Activated CD4-positive, alpha-beta memory T cell treated with anti-CD3 and anti-CD28 coated beads for 36 hours (primary cell): ENCODE data around the gene C9orf50. TPM values are rescaled to one million over a fixed set of nuclear protein-coding genes. Genes with fewer than 3 reads are reported as not detected.
A peak's percentile ranks its signal among the peaks of the same experiment; 100 is the strongest.

Experiments
- CTCF ChIA-PET: fragments of 350-600 bp; sonication (Branson Sonifier 250); formaldehyde crosslinking; loops from one replicate; lab custom pipeline; 2021; ENCODE audit warnings: antibody characterized with exemption, inconsistent platforms; lab: Charles Lee
- POLR2A ChIA-PET: fragments of 350-600 bp; sonication (Branson Sonifier 250); formaldehyde crosslinking; loops from one replicate; lab custom pipeline; 2021; ENCODE audit warnings: antibody characterized with exemption; lab: Charles Lee
- DNase-seq: peaks from one replicate; pipeline ENCODE4 v3.0.0-alpha.2; 2020
- H3K27ac Mint-ChIP-seq: one replicate; pipeline ENCODE4 v1.8.0; 2021; ENCODE audit warnings: mixed read lengths
- H3K27me3 Mint-ChIP-seq: one replicate; pipeline ENCODE4 v1.8.0; 2021; ENCODE audit warnings: mixed read lengths
- H3K36me3 Mint-ChIP-seq: one replicate; pipeline ENCODE4 v1.8.0; 2021; ENCODE audit warnings: mixed read lengths
- H3K4me1 Mint-ChIP-seq: one replicate; pipeline ENCODE4 v1.8.0; 2021; ENCODE audit warnings: low read depth, mixed read lengths
- H3K4me3 Mint-ChIP-seq: one replicate; pipeline ENCODE4 v1.8.0; 2021; ENCODE audit warnings: mild to moderate bottlenecking, mixed read lengths
- H3K9me3 Mint-ChIP-seq: one replicate; pipeline ENCODE4 v1.8.0; 2021; ENCODE audit warnings: mixed read lengths
- intact Hi-C: fragments of 100-400 bp; cut with micrococcal nuclease; formaldehyde crosslinking; loops from one replicate; pipeline ENCODE4 v1.15.1; 2023
- total RNA-seq, 2 experiments: library from RNA; stranded (reverse); gene quantifications; one replicate each; pipeline ENCODE4 v1.2.3, GENCODE V29; 2021

The C9orf50 gene
- total RNA-seq, 2 experiments from 2014 or later, result not detected

DNA sequence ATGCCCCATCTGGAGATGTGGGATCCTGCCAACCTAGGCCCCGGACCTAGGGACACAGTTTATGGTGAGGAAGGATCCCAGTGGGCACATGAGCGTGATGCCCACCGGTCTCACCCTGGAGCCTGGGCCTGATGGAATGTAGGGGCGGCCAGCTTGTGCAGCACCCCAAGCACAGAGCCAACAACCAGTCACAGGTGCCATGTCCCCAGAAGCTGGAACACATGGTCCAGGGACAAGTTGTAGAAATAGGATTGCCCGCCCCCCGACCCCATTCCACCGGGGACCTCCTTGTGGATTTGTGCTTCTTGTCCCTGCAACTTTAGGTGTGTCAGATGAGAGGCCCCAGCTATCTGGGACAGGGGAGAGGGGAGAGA is 48.9 kb downstream of the C9orf50 start:
- intact Hi-C loops, result no loop called here
- no peak overlapping the region for H3K27ac Mint-ChIP-seq
- DNase-seq, result no peak
- H3K9me3 Mint-ChIP-seq, result peaks cover 7% of the 10 kb centered on the region
- H3K36me3 Mint-ChIP-seq, result no peaks in the 10 kb centered on the region
- H3K27me3 Mint-ChIP-seq, result peaks cover 20% of the 10 kb centered on the region
- peaks cover 24% of the 10 kb centered on the region for H3K4me1 Mint-ChIP-seq
- ChIA-PET CTCF (interaction anchor here (1.2 kb wide), 1 partner anchor 9 kb away, joined by 4 read pairs; no protein-coding TSS in a partner anchor), POLR2A (no interaction called here)
- H3K4me3 Mint-ChIP-seq, result no peak overlapping the region

DNA sequence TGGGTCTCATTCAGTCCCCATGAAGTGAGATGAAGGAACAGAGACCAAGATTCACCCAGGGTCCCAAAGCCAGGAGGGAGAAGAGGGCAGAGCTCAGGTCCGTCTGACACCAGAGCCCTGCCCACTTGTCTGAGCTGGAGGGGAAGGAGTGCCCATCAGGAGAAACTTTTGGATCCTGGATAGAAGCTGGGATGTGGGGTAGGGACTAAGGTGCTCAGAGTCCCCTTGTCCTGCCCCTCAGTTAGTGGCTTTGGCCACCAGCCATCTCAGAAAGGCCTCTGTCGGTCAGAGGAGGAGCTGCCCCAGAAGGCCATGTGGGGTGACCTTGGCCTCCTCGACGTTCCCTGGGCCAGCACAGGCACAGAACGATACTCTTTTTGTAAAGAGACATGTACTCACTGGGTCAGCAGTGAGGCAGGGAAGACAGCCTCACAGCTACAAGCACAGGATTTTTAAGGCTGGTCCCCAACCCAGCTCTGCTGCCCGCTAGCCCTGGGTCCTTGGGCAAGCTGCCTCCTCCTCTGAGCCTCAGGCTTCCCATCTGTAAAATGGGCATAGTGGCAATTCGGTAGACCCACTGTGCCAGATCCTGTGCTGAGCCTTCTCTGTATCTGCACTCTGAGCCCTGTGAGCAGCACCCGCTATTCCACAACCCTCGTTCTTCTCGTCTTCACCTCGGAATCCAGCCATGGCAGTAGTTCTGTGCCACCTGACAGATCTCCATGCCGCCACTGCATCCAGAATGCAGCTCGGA is 49.4 kb downstream of the C9orf50 start:
- intact Hi-C loops, result no loop called here
- Mint-ChIP-seq H3K9me3 (peaks cover 7% of the 10 kb centered on the region), H3K36me3 (no peaks in the 10 kb centered on the region), H3K27me3 (peaks cover 20% of the 10 kb centered on the region), H3K4me1 (peaks cover 24% of the 10 kb centered on the region), H3K4me3 (no peak overlapping the region), H3K27ac (no peak overlapping the region)
- no peak for DNase-seq
- ChIA-PET CTCF (interaction anchor here (1.2 to 1.8 kb wide), 2 partner anchors 9 to 440 kb away, joined by 4 to 5 read pairs; no protein-coding TSS in a partner anchor), POLR2A (no interaction called here)

DNA sequence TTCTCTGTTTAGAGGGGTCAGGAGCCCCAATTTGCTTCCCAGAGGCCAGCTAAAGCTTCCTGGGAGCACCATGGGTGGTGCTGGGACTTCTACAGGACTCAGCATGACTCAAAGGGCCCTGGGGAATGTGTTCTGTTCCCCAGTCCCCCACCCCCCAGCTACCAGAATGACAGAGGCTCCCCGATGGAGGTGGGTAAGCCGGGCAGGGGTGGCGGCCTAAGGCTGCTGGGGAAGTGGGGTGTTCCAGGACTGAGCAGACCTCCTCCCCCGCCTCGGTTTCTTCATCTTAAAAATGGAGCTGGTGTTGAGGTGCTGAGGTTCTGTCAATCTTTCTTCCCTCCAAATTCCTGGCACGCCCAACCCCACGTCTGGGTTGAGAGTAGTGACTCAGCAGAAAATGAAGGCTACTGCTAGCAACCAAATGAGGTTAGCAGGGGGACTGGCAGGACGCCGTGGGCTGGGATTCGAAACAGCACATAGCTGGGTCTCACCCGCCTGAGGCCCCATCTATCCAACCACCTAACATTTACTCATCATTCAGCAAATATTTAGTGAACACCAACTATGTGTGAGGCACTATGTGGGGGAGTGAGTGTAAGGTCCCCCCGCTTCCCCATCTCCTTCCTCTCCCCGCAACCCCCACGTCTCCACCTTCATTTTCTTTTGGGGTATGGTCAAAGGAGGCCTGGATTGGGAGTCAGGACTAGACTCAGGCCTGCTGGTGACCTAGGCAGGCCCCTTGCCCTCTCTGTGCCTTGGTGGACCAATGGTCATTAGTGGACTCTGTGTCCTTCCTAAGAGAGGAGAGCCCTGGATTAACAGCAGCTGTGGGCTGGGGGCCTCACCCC is 50.2 kb downstream of the C9orf50 start:
- DNase-seq, result peak; percentile 62
- POLR2A ChIA-PET, result interaction anchor here (0.8 kb wide), 1 partner anchor 87 kb away, joined by 3 read pairs; no protein-coding TSS in a partner anchor
- intact Hi-C loops, result no loop called here
- Mint-ChIP-seq H3K9me3 (peaks cover 7% of the 10 kb centered on the region), H3K27me3 (peaks cover 20% of the 10 kb centered on the region), H3K4me1 (peaks cover 24% of the 10 kb centered on the region), H3K4me3 (no peak overlapping the region), H3K27ac (no peak overlapping the region), H3K36me3 (no peaks in the 10 kb centered on the region)
- CTCF ChIA-PET, result interaction anchor here (0.8 to 1.8 kb wide), 5 partner anchors 10 to 439 kb away, joined by 3 to 5 read pairs (median 4); no protein-coding TSS in a partner anchor

DNA sequence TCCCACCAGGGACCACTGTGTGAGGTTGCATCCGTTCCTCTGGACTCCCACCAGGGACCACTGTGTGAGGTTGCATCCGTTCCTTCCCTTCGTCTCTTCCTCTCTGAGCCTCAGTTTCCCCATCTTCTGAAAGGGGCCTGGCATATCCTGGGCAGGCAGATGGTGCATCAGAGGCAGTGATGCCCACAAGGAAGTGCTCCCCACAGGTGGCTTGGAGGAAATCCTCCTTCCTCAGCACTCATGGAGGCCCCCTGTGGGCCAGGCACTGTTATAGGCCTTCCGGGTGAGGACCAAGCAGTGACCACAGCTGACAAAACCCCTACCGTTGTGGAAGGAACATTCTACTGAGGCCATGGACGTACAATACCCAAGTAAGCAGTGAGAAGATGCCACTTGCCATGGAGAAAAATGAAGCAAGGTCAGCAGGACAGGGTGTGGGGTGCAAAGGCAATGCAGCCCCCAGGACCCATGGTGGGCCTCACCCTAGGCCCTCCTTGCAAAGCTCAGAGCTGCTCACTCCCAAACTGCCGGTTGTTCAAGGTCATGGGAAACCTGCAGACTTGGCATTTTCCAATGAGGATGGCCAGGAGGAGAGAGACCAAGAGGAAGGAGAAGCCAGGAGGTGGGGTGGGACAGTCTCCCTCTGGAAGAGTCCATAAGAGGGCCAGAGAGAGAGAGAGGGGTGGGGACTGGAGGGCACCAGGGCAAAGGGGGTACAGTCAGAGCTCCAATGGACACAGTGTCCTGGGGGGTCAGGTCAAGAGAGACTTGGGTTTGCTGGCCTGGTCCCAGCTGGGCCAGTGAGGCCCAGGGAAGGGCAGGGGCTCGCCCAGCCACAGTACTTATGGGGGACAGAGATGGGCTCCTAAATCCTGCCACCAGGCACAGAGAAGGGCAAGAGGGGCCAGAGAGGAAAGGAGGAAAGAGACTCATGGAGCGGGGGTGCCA is 51.1 kb downstream of the C9orf50 start:
- Mint-ChIP-seq H3K4me3 (peak overlapping the region; percentile 54), H3K27ac (no peak overlapping the region), H3K9me3 (peaks cover 7% of the 10 kb centered on the region), H3K36me3 (no peaks in the 10 kb centered on the region), H3K4me1 (peaks cover 24% of the 10 kb centered on the region), H3K27me3 (peaks cover 20% of the 10 kb centered on the region)
- CTCF ChIA-PET, result interaction anchor here (0.8 to 1.8 kb wide), 4 partner anchors 10 to 438 kb away, joined by 3 to 5 read pairs (median 4); no protein-coding TSS in a partner anchor
- POLR2A ChIA-PET, result interaction anchor here (0.8 kb wide), 1 partner anchor 86 kb away, joined by 3 read pairs; no protein-coding TSS in a partner anchor
- DNase-seq, result no peak
- intact Hi-C loops, result no loop called here

DNA sequence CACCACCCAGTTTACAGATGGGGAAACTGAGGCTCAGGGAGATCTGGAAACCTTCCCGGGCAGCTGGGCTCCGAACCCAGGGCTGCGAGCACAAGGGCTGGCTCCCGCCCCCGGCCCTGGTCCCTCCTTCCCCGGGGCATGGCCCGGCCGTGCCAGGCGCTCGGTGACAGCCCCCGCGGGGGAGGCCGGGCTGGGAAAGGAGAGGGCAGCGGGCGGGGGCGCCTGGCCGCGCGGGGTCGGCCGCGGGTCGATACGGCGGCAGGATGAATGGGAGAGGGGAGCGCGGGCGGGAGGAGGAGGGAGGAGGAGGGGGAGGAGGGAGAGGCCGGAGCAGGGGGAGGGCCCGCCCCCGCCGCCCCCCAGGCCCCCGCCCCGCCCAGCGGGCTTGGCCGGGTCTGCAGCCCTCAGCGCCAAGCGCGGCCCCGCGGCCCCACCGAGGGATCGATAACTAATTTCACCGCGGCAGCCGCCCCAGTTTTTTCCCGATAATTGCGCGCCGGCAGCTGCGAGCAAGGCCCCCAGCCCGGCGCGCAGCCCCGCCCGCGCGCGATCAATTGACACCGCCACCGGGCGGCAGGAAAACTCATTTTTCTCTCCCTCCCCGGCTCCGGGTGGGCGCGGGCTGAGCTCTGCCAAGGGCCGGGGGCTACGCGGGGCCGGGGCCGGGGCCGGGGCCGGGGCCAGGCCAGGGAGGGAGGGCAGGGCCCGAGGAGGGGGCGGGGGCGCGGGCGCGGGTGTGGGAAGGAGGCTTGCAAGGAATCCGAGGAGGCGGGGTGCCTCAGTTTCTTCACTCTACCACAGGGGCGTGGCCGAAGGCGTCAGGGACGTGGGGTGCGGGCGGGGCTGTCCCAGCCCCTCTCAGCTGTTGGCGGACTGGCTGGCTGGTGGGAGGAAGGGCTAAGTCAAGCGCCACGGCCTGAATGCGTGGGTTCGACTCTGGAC is 52.1 kb downstream of the C9orf50 start:
- peaks cover 20% of the 10 kb centered on the region for H3K27me3 Mint-ChIP-seq
- H3K27ac Mint-ChIP-seq, result no peak overlapping the region
- peaks cover 3% of the 10 kb centered on the region for H3K9me3 Mint-ChIP-seq
- H3K36me3 Mint-ChIP-seq, result no peaks in the 10 kb centered on the region
- CTCF ChIA-PET, result interaction anchor here (1.6 kb wide), 1 partner anchor 10 kb away, joined by 3 read pairs; no protein-coding TSS in a partner anchor
- no peak for DNase-seq
- peak overlapping the region; percentile 54 for H3K4me3 Mint-ChIP-seq
- H3K4me1 Mint-ChIP-seq, result peaks cover 24% of the 10 kb centered on the region
- POLR2A ChIA-PET, result no interaction called here
- intact Hi-C loops, result no loop called here

DNA sequence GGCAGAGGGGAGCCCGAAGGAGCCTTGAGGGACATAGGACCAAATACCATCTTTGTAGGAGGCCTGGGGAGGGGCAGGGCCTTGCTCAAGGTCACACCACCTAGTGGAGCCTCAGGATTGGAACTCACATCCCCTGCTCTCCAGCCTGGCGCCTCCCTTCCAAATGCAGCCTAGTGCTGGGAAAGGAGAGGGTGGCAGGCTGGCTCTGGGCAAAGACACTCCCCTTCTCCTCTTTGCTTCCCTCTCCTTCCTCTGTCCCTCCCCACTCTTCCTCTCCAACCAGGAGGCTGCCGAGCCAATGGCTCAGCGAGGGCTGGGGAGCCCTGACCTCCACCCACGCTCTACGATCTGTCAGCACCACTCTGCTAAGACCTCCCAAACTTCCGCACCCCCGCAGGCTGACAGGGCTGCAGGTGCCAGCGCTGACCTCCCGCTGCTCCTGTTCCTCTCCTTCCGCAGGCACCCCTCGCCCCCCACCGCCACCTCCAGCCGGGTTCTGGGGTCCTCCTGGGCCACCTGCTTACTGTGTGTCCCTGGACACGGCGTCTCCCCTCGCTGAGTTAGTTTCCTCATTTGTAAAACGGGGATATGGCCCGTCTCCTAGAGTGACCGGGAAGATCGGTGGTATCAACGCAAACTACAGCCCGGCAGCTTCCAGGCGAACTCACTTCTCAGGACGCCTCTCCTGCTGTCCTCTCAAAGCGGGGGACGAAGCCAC is 52.9 kb downstream of the C9orf50 start:
- no peak overlapping the region for H3K27ac Mint-ChIP-seq
- H3K27me3 Mint-ChIP-seq, result peaks cover 18% of the 10 kb centered on the region
- no peaks in the 10 kb centered on the region for H3K36me3 Mint-ChIP-seq
- DNase-seq, result no peak
- ChIA-PET POLR2A (no interaction called here), CTCF (interaction anchor here (0.7 kb wide), 1 partner anchor 15 kb away, joined by 4 read pairs; no protein-coding TSS in a partner anchor)
- peaks cover 24% of the 10 kb centered on the region for H3K4me1 Mint-ChIP-seq
- intact Hi-C loops, result no loop called here
- peak overlapping the region; percentile 24 for H3K4me3 Mint-ChIP-seq
- no peaks in the 10 kb centered on the region for H3K9me3 Mint-ChIP-seq

DNA sequence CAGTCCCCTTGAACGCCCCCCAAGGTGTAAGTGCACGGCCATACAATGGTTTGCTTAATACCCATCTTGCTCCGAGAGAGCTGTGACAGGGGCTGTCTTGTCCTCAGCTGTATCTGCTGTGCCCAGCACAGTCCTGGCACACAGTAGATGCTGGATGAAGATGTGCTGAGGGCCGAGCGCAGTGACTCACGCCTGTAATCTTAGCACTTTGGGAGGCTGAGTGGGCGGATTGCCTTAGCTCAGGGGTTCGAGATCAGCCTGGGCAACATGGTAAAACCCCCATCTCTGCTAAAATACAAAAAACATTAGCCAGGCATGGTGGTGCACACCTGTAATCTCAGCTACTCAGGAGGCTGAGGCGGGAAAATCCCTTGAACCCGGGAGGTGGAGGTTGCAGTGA is 53.6 kb downstream of the C9orf50 start:
- no peak for DNase-seq
- no peak overlapping the region for H3K4me3 Mint-ChIP-seq
- intact Hi-C loops, result no loop called here

DNA sequence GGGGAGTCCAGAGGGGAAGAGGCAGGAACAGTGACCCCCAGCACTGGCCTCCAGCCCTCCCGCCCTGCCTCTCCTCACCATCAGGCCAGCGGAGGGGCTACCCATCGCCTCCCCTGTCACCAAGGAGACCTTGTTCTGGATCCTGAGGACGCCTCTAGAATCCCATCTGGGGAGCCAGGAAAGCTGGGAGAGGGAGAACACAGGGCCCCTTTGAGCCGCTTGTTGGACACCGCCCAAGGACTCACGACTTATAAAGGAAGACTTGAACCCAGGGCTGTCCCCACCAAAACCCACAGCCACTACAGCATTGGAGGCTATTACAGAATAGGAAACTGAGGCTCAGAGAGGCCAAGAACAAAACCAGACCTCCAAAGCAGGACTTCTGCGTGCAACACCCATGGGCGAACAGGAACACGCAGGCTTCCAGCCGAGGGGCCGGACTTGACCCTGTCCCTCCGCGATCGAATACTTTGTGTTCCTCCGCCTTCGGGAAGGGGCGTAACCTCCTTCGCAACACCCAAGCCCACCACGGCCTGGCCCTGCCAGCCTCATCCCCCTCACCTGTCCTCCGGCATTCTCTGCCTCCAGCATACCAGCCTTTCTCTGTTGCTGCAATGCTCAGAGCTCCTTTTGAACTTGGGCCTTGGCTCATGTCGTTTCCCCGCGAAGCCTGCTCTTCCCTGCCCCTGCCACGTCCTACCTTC is 54.2 kb downstream of the C9orf50 start:
- POLR2A ChIA-PET, result no interaction called here
- H3K27ac Mint-ChIP-seq, result no peak overlapping the region

More for the DNA sequence above, 53.6 kb downstream of the C9orf50 start:
- peaks cover 18% of the 10 kb centered on the region for H3K27me3 Mint-ChIP-seq
- no peaks in the 10 kb centered on the region for H3K36me3 Mint-ChIP-seq
- ChIA-PET POLR2A (no interaction called here), CTCF (interaction anchor here (0.7 kb wide), 1 partner anchor 14 kb away, joined by 4 read pairs; no protein-coding TSS in a partner anchor)
- peaks cover 24% of the 10 kb centered on the region for H3K4me1 Mint-ChIP-seq
- H3K9me3 Mint-ChIP-seq, result no peaks in the 10 kb centered on the region
- H3K27ac Mint-ChIP-seq, result no peak overlapping the region

DNA sequence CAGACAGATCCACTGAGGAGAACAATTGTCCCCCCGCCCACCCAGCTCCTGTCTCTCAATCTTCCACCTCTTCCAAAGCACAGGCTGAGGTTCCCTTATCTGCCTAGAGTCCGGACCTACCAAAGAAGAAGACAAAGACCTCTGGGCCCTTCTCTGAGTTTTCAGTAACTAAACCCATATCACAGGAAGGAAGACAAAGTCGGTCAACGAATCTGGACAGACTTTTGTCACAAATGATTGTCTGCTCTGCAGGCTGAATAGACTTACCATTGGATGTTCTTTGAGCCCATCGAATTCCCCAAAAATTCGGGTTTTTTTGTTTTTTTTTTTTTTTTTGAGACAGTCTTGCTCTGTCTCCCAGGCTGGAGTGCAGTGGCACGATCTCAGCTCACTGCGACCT is 58.0 kb downstream of the C9orf50 start:
- DNase-seq, result no peak
- POLR2A ChIA-PET, result no interaction called here
- intact Hi-C loops, result no loop called here
- Mint-ChIP-seq H3K4me1 (peaks cover under 1% of the 10 kb centered on the region), H3K27me3 (peaks cover 2% of the 10 kb centered on the region), H3K36me3 (no peaks in the 10 kb centered on the region), H3K9me3 (no peaks in the 10 kb centered on the region), H3K27ac (no peak overlapping the region), H3K4me3 (no peak overlapping the region)
- CTCF ChIA-PET, result no interaction called here

More for the DNA sequence above, 54.2 kb downstream of the C9orf50 start:
- no peak overlapping the region for H3K4me3 Mint-ChIP-seq
- no peak for DNase-seq
- H3K27me3 Mint-ChIP-seq, result peaks cover 16% of the 10 kb centered on the region
- peaks cover 24% of the 10 kb centered on the region for H3K4me1 Mint-ChIP-seq
- intact Hi-C loops, result no loop called here
- no peaks in the 10 kb centered on the region for H3K36me3 Mint-ChIP-seq
- no peaks in the 10 kb centered on the region for H3K9me3 Mint-ChIP-seq
- CTCF ChIA-PET, result interaction anchor here (0.7 kb wide), 1 partner anchor 13 kb away, joined by 4 read pairs; no protein-coding TSS in a partner anchor

DNA sequence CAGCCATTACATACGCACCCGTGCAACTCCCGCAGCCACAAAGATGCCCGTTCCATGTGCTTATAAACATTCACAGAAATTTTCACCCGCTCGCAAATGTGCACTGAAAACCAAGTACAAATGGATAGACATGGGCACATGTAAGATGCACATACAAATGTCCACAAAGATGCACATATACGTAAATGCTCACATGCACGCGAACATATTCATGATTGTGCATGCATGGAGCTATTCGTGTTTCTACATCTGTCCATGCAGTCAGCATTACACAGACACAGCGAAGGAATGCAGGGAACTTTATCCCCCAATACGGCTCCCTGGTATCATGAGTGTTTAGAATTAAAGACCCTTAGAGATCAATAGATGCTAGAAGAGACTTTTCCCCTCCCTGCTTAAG is 58.4 kb downstream of the C9orf50 start:
- intact Hi-C loops, result no loop called here
- no peaks in the 10 kb centered on the region for H3K4me1 Mint-ChIP-seq
- ChIA-PET POLR2A (no interaction called here), CTCF (no interaction called here)
- no peaks in the 10 kb centered on the region for H3K36me3 Mint-ChIP-seq
- DNase-seq, result no peak
- H3K27ac Mint-ChIP-seq, result no peak overlapping the region
- no peaks in the 10 kb centered on the region for H3K27me3 Mint-ChIP-seq
- H3K4me3 Mint-ChIP-seq, result no peak overlapping the region
- H3K9me3 Mint-ChIP-seq, result no peaks in the 10 kb centered on the region
